HepG2 (cell line): Measurements from ENCODE around the gene LXN. TPM values are rescaled to one million over a fixed set of nuclear protein-coding genes. Genes with fewer than 3 reads are reported as not detected.

ENCODE experiments used
- DMTF1 ChIP-seq: sonication (generic); formaldehyde crosslinking; IDR thresholded peaks from 2 replicates; pipeline ENCODE4 v1.4.0; 2020; ENCODE audit warnings: mild to moderate bottlenecking, missing genetic modification reagents
- FOXO1 ChIP-seq: sonication (generic); formaldehyde crosslinking; IDR thresholded peaks from 2 replicates; pipeline ENCODE4 v1.4.0; 2020; ENCODE audit warnings: missing genetic modification reagents
- IRF9 ChIP-seq: sonication (generic); formaldehyde crosslinking; IDR thresholded peaks from 2 replicates; pipeline ENCODE4 v1.8.0; 2022; ENCODE audit warnings: missing genetic modification reagents, mild to moderate bottlenecking, borderline replicate concordance
- KLF6 ChIP-seq: IDR thresholded peaks from 2 replicates; pipeline ENCODE4 v1.8.0; 2016; ENCODE audit warnings: missing biosample characterization, missing genetic modification reagents
- LBX2 ChIP-seq: sonication (generic); formaldehyde crosslinking; IDR thresholded peaks from 2 replicates; pipeline ENCODE4 v1.5.0; 2020; ENCODE audit warnings: missing genetic modification reagents, mild to moderate bottlenecking, borderline replicate concordance
- MED13 ChIP-seq: sonication (generic); formaldehyde crosslinking; IDR thresholded peaks from 2 replicates; pipeline ENCODE4 v1.5.0; 2020; ENCODE audit warnings: missing genetic modification reagents
- MED8 ChIP-seq: sonication (generic); formaldehyde crosslinking; IDR thresholded peaks from 2 replicates; pipeline ENCODE4 v1.8.1; 2023; ENCODE audit warnings: mild to moderate bottlenecking, missing genetic modification reagents; ENCODE audit not compliant: insufficient replicate concordance
- MIXL1 ChIP-seq: IDR thresholded peaks from 2 replicates; pipeline ENCODE4 v1.6.1; 2016
- MTA3 ChIP-seq: sonication (generic); formaldehyde crosslinking; IDR thresholded peaks from 2 replicates; pipeline ENCODE4 v1.4.0; 2020; ENCODE audit warnings: missing genetic modification reagents
- SMAD3 ChIP-seq: sonication (generic); formaldehyde crosslinking; IDR thresholded peaks from 2 replicates; pipeline ENCODE4 v1.4.0; 2020; ENCODE audit warnings: missing genetic modification reagents
- SNAPC5 ChIP-seq: sonication (generic); formaldehyde crosslinking; IDR thresholded peaks from 2 replicates; pipeline ENCODE4 v1.8.1; 2023; ENCODE audit warnings: mild to moderate bottlenecking, missing genetic modification reagents, borderline replicate concordance
- TAF15 ChIP-seq: fragments of 200-400 bp; formaldehyde crosslinking; IDR thresholded peaks from one replicate; pipeline ENCODE4 v1.6.1; 2018; ENCODE audit warnings: mild to moderate bottlenecking, low read depth, low read length; ENCODE audit not compliant: poor library complexity, severe bottlenecking
- THAP8 ChIP-seq: sonication (generic); formaldehyde crosslinking; IDR thresholded peaks from 2 replicates; pipeline ENCODE4 v1.5.1; 2020; ENCODE audit warnings: missing genetic modification reagents, mild to moderate bottlenecking, borderline replicate concordance
- U2AF1 ChIP-seq: fragments of 200-400 bp; formaldehyde crosslinking; optimal IDR thresholded peaks from 2 replicates; pipeline ENCODE3; 2017; ENCODE audit warnings: mild to moderate bottlenecking, low read depth, low read length
- ZBTB43 ChIP-seq: sonication (generic); formaldehyde crosslinking; conservative IDR thresholded peaks from 2 replicates; pipeline ENCODE4 v1.4.0; 2020; ENCODE audit warnings: missing genetic modification reagents
- ZFP36 ChIP-seq: fragments of 150-350 bp; IDR thresholded peaks from 2 replicates; pipeline ENCODE4 v1.6.1; 2018; ENCODE audit warnings: borderline replicate concordance, low read length, low read depth; ENCODE audit not compliant: partially characterized antibody
- ZFP37 ChIP-seq: sonication (generic); formaldehyde crosslinking; IDR thresholded peaks from 2 replicates; pipeline ENCODE4 v1.4.0; 2020; ENCODE audit warnings: missing genetic modification reagents, borderline replicate concordance
- ZNF180 ChIP-seq: sonication (generic); formaldehyde crosslinking; IDR thresholded peaks from 2 replicates; pipeline ENCODE4 v1.4.0; 2020; ENCODE audit warnings: low read depth, missing genetic modification reagents, borderline replicate concordance
- ZNF230 ChIP-seq: sonication (generic); formaldehyde crosslinking; IDR thresholded peaks from 2 replicates; pipeline ENCODE4 v1.4.0; 2020; ENCODE audit warnings: mild to moderate bottlenecking, missing genetic modification reagents
- ZNF280B ChIP-seq: sonication (generic); formaldehyde crosslinking; IDR thresholded peaks from 2 replicates; pipeline ENCODE4 v1.5.0; 2020; ENCODE audit warnings: missing genetic modification reagents, mild to moderate bottlenecking, borderline replicate concordance
- ZNF557 ChIP-seq: sonication (generic); formaldehyde crosslinking; IDR thresholded peaks from 2 replicates; pipeline ENCODE4 v1.4.0; 2020; ENCODE audit warnings: missing genetic modification reagents
- ZNF615 ChIP-seq: sonication (generic); formaldehyde crosslinking; IDR thresholded peaks from 2 replicates; pipeline ENCODE4 v1.5.0; 2020; ENCODE audit warnings: mild to moderate bottlenecking, missing genetic modification reagents, borderline replicate concordance
- polyA plus RNA-seq, 8 experiments: library from polyadenylated mRNA; depleted of rRNA in 3 of 8; stranded (reverse) in 7 of 8; unstranded in 1 of 8; fragments of >200 nt; fragmentation: Illumina TruSeq in 4 of 8; extraction: Trizol in 4 of 8; gene quantifications; 2 replicates each; pipeline versions ENCODE4 v1.2.1 to v1.2.3, GENCODE V29; 2011 to 2016; ENCODE audit warnings: low read depth in 4 of 8, missing spikeins in 1 of 8, mixed read lengths in 1 of 8; ENCODE audit not compliant: insufficient read depth in 1 of 8
- total RNA-seq, 5 experiments: library from RNA; depleted of rRNA; stranded (reverse); fragments of >200 nt; fragmentation: Illumina TruSeq; extraction: Trizol; gene quantifications; 2 replicates each; pipeline ENCODE4 v1.2.3, GENCODE V29; 2016; ENCODE audit warnings: low read depth in 1 of 5

Gene LXN
- total and polyA plus RNA-seq, 2 of the 13 experiments (the other 11 are each of a cell fraction or from before 2014, with no cell fraction given), result not detected

- TF ChIP-seq DMTF1 (CRISPR knock-in tag), result no peak
- TF ChIP-seq ZNF180 (CRISPR knock-in tag), result no peak
- TF ChIP-seq U2AF1, result peak; percentile 94
- no peak for TF ChIP-seq ZNF615
- TF ChIP-seq MED13 (CRISPR knock-in tag), result 0 out of 2 replicates have a peak, but pooled peaks have one; percentile 28
- peak; percentile 44 for TF ChIP-seq TAF15
- TF ChIP-seq ZBTB43 (CRISPR knock-in tag), result no peak
- no peak for TF ChIP-seq ZFP36
- TF ChIP-seq THAP8, result no peak
- TF ChIP-seq FOXO1 (CRISPR knock-in tag), result peak; percentile 61; the same call in 1 of the 2 replicates
- peak; percentile 81; the same call in 1 of the 2 replicates for TF ChIP-seq MIXL1
- TF ChIP-seq MED8 (CRISPR knock-in tag), result no peak
- no peak for TF ChIP-seq ZNF557 (CRISPR knock-in tag)
- no peak for TF ChIP-seq MTA3
- TF ChIP-seq ZFP37 (CRISPR knock-in tag), result no peak
- TF ChIP-seq SMAD3 (CRISPR knock-in tag), result peak; percentile 89
- peak; percentile 88; the same call in 1 of the 2 replicates for TF ChIP-seq ZNF280B
- TF ChIP-seq IRF9 (CRISPR knock-in tag), result peak; percentile 90
- peak; percentile 58; the same call in 1 of the 2 replicates for TF ChIP-seq ZNF230 (CRISPR knock-in tag)
- peak; percentile 57; the same call in 1 of the 2 replicates for TF ChIP-seq KLF6 (CRISPR knock-in tag)
- TF ChIP-seq SNAPC5 (CRISPR knock-in tag), result peak; percentile 26; the same call in 1 of the 2 replicates
- no peak for TF ChIP-seq LBX2
These were observed 28.0 kb downstream of the LXN start, which contains the start of gene GFM1 (continued) for GRCh38 chr3:158644345-158644908.
